KOPT-K1 (cell line): ENCODE measurements around the gene EGFR.
"Not testable (repeated sequence)": the region's sequence is repeated elsewhere in the genome, so short reads cannot be mapped to it uniquely, and the experiment has no call there.

Experiments used
- H3K27ac ChIP-seq: fragments of 200-600 bp; sonication (generic); 2 replicates; pipeline ENCODE4 v1.5.1; 2016; ENCODE audit warnings: antibody characterized with exemption, mild to moderate bottlenecking, low read depth, low read length; ENCODE audit not compliant: poor library complexity, severe bottlenecking
- H3K36me3 ChIP-seq: fragments of 200-600 bp; sonication (generic); 2 replicates; pipeline ENCODE4 v1.5.1; 2017; ENCODE audit warnings: antibody characterized with exemption, mild to moderate bottlenecking, low read length, moderate library complexity; ENCODE audit not compliant: insufficient read depth
- H3K9me3 ChIP-seq: fragments of 200-600 bp; sonication (generic); 2 replicates; pipeline ENCODE4 v1.5.1; 2017; ENCODE audit warnings: antibody characterized with exemption, low read length, mild to moderate bottlenecking; ENCODE audit not compliant: insufficient read depth, poor library complexity, severe bottlenecking

EGFR gene

GRCh38 chr7:55163733-55164132 is 144.9 kb downstream of the EGFR start:
- Histone ChIP-seq H3K27ac (no peak overlapping the region), H3K36me3 (no peaks in the 10 kb centered on the region), H3K9me3 (no peaks in the 10 kb centered on the region)

DNA sequence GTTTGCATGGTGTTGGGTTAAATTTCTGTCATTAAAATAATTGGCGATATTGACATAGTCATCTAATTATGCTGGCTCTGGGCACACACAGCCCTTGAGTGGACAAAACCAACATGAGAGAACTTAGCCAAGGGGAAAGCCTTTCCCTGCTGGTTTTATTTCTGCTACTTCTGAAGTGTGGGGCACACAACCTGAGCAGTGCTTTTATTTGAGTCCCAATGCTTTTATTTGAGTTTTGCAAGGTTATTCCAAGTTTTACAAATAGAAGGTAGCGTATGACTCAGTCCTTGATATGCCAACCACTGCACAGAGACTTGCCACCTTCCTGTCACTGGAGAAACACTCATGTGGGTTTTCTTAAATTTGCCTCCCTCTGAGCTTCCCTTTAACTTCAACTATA is 145.7 kb downstream of the EGFR start:
- Histone ChIP-seq H3K27ac (no peak overlapping the region), H3K9me3 (no peaks in the 10 kb centered on the region), H3K36me3 (no peaks in the 10 kb centered on the region)

DNA sequence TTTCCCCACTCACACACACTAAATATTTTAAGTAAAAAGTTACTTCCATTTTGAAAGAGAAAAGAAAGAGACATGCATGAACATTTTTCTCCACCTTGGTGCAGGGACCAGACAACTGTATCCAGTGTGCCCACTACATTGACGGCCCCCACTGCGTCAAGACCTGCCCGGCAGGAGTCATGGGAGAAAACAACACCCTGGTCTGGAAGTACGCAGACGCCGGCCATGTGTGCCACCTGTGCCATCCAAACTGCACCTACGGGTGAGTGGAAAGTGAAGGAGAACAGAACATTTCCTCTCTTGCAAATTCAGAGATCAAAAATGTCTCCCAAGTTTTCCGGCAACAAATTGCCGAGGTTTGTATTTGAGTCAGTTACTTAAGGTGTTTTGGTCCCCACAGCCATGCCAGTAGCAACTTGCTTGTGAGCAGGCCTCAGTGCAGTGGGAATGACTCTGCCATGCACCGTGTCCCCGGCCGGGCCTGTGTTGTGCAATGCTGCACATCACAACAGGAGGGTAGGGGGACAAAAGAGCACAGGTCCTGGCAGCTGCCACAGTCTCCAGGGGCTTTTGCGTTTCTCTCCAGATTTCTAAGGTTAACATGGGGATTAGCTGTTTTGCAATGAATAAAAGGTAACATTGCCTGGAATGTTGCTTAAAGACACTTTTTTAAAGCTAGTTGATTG is 146.5 kb downstream of the EGFR start:
- H3K27ac ChIP-seq = no peak overlapping the region
- H3K9me3 ChIP-seq = no peaks in the 10 kb centered on the region
- H3K36me3 ChIP-seq = no peaks in the 10 kb centered on the region

- H3K9me3 ChIP-seq, H3K36me3 ChIP-seq, H3K27ac ChIP-seq: not testable (repeated sequence)
These were observed 148.5 kb downstream of the EGFR start for GRCh38 chr7:55167296-55167695.

GRCh38 chr7:55170335-55171069 is 151.7 kb downstream of the EGFR start:
- Histone ChIP-seq H3K27ac (no peak overlapping the region), H3K9me3 (no peaks in the 10 kb centered on the region), H3K36me3 (no peaks in the 10 kb centered on the region)

DNA sequence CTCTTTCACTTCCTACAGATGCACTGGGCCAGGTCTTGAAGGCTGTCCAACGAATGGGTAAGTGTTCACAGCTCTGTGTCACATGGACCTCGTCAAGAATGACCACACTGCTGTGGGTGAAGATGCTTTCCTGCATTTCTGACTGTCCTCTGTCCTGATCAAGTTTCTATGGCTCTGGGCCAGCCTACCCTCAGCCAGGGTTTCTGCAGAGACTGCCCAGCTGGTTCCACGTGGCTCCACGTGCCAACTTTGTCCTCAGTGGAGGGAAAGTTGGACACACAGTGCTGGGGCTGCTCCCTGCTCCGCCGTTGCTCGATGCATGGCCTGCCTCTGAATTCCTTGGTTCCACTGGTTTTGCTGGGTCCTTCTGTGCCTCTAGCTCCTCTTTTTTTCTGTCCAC is 152.3 kb downstream of the EGFR start:
- no peaks in the 10 kb centered on the region for H3K9me3 ChIP-seq
- no peak overlapping the region for H3K27ac ChIP-seq
- no peaks in the 10 kb centered on the region for H3K36me3 ChIP-seq

- Histone ChIP-seq H3K27ac (no peak overlapping the region), H3K9me3 (no peaks in the 10 kb centered on the region), H3K36me3 (no peaks in the 10 kb centered on the region)
These were observed 153.3 kb downstream of the EGFR start for GRCh38 chr7:55172161-55172560.

DNA sequence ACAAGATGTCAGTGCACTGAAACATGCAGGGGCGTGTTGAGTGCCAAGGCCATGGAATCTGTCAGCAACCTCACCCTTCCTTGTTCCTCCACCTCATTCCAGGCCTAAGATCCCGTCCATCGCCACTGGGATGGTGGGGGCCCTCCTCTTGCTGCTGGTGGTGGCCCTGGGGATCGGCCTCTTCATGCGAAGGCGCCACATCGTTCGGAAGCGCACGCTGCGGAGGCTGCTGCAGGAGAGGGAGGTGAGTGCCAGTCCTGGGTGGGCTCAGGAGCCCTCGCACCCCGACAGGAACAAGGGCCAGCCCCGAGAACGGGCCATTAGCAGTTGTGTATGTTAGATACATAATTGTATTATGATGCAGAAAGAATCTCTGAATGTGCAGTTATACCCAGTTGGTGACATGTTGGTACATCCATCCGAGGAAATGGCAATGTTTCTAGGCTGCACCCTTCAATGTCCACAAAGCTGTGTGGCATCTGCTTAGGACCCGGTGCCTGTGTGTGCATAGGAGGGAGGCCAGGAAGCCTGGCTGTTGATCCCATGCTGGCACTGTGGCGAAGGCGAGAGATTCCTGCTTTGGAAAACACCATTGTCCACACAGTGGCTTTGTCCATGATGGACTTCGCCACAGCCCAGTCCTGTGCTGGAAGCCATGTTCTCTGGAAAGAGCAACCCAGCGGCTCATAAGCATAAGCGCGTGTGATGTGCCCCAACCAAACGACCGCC is 154.2 kb downstream of the EGFR start:
- no peaks in the 10 kb centered on the region for H3K9me3 ChIP-seq
- no peaks in the 10 kb centered on the region for H3K36me3 ChIP-seq
- no peak overlapping the region for H3K27ac ChIP-seq

DNA sequence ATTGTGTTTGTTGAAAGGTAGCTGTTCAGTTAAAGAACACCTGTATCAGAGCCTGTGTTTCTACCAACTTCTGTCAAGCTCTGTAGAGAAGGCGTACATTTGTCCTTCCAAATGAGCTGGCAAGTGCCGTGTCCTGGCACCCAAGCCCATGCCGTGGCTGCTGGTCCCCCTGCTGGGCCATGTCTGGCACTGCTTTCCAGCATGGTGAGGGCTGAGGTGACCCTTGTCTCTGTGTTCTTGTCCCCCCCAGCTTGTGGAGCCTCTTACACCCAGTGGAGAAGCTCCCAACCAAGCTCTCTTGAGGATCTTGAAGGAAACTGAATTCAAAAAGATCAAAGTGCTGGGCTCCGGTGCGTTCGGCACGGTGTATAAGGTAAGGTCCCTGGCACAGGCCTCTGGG is 154.9 kb downstream of the EGFR start:
- no peaks in the 10 kb centered on the region for H3K9me3 ChIP-seq
- H3K27ac ChIP-seq = no peak overlapping the region
- H3K36me3 ChIP-seq = no peaks in the 10 kb centered on the region

- Histone ChIP-seq H3K27ac (no peak overlapping the region), H3K9me3 (no peaks in the 10 kb centered on the region), H3K36me3 (no peaks in the 10 kb centered on the region)
These were observed 155.6 kb downstream of the EGFR start for GRCh38 chr7:55174456-55174855.

- no peaks in the 10 kb centered on the region for H3K36me3 ChIP-seq
- no peaks in the 10 kb centered on the region for H3K9me3 ChIP-seq
- H3K27ac ChIP-seq = no peak overlapping the region
These were observed 156.0 kb downstream of the EGFR start for GRCh38 chr7:55174856-55175255.

- Histone ChIP-seq H3K9me3 (no peaks in the 10 kb centered on the region), H3K36me3 (no peaks in the 10 kb centered on the region), H3K27ac (no peak overlapping the region)
These were observed 158.3 kb downstream of the EGFR start for GRCh38 chr7:55177068-55177530.

GRCh38 chr7:55177589-55178261 is 158.9 kb downstream of the EGFR start:
- Histone ChIP-seq H3K36me3 (no peaks in the 10 kb centered on the region), H3K27ac (no peak overlapping the region), H3K9me3 (no peaks in the 10 kb centered on the region)

- Histone ChIP-seq H3K36me3 (no peaks in the 10 kb centered on the region), H3K9me3 (no peaks in the 10 kb centered on the region), H3K27ac (no peak overlapping the region)
These were observed 159.6 kb downstream of the EGFR start for GRCh38 chr7:55178292-55178862.
